OCI-LY1 (cell line): ENCODE results near the gene PLAGL2.

ENCODE experiments used
- EZH2 ChIP-seq: fragments of 200-600 bp; sonication (generic), shearing (Covaris generic); IDR thresholded peaks from 2 replicates; pipeline ENCODE4 v1.8.0; 2017; ENCODE audit warnings: borderline replicate concordance, mixed run types, mild to moderate bottlenecking, antibody characterized with exemption, low read length, moderate library complexity, mixed read lengths
- TF ChIP-seq, protein P1 (sequence below): fragments of 200-600 bp; sonication (generic), shearing (Covaris generic); IDR thresholded peaks from 2 replicates; pipeline ENCODE4 v1.5.1; 2017; ENCODE audit warnings: mild to moderate bottlenecking, antibody characterized with exemption, low read length, moderate library complexity, mixed read lengths

DNA sequence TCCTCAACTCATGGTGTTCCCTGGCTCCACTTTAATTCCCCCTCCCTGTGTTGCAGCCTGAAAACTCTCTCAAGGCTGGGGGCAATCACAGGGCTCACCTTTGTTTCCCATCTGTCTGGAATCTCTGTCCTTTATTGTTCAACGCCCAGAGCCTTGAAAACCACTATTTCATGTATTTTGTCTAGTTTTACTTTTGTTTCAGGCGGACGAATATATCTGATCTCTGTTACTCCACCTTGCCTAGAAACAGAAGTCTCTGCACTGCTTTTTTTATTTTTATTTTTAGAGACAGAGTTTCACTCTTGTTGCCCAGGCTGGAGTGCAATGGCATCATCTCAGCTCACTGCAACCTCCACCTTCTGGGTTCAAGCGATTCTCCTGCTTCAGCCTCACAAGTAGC is 27.6 kb downstream of the PLAGL2 start:
- TF ChIP-seq, protein P1, sequence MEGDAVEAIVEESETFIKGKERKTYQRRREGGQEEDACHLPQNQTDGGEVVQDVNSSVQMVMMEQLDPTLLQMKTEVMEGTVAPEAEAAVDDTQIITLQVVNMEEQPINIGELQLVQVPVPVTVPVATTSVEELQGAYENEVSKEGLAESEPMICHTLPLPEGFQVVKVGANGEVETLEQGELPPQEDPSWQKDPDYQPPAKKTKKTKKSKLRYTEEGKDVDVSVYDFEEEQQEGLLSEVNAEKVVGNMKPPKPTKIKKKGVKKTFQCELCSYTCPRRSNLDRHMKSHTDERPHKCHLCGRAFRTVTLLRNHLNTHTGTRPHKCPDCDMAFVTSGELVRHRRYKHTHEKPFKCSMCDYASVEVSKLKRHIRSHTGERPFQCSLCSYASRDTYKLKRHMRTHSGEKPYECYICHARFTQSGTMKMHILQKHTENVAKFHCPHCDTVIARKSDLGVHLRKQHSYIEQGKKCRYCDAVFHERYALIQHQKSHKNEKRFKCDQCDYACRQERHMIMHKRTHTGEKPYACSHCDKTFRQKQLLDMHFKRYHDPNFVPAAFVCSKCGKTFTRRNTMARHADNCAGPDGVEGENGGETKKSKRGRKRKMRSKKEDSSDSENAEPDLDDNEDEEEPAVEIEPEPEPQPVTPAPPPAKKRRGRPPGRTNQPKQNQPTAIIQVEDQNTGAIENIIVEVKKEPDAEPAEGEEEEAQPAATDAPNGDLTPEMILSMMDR = no peak
- TF ChIP-seq EZH2 = no peak
